Measurements from ENCODE around the gene SKA2.

GRCh38 chr17:59199398-59199797 is 44.4 kb upstream of the SKA2 start:
- no peak for TF ChIP-seq CTCF (IDR thresholded peaks at IDR 0.05 in 2 of 3, conservative IDR thresholded peaks at IDR 0.05 in 1 of 3; ENCODE audit: insufficient read depth in 2 of 3, low read depth in 1 of 3, low read length in 3 of 3)
- TF ChIP-seq GMEB1 (CRISPR knock-in tag; IDR thresholded peaks at IDR 0.05) = no peak
- no peak for TF ChIP-seq ZFP30 (CRISPR knock-in tag; IDR thresholded peaks at IDR 0.05; ENCODE audit: borderline replicate concordance)
- TF ChIP-seq EZH2 (IDR thresholded peaks at IDR 0.05; ENCODE audit: borderline replicate concordance, low read depth, low read length) = no peak
- TF ChIP-seq ETV5 (CRISPR knock-in tag; IDR thresholded peaks at IDR 0.05; ENCODE audit: low read depth) = no peak
- no peak for TF ChIP-seq ZFP36 (IDR thresholded peaks at IDR 0.05; ENCODE audit: low read depth, low read length, partially characterized antibody)
- TF ChIP-seq ZNF384 (IDR thresholded peaks at IDR 0.05; ENCODE audit: low read depth, low read length) = no peak
- TF ChIP-seq CBX3 (IDR thresholded peaks at IDR 0.05; ENCODE audit: borderline replicate concordance in 1 of 2, low read length in 2 of 2) = no peak
- TF ChIP-seq REST (IDR thresholded peaks at IDR 0.05; ENCODE audit: borderline replicate concordance) = no peak
- TF ChIP-seq REST (CRISPR knock-in tag; IDR thresholded peaks at IDR 0.05; ENCODE audit: low read depth) = no peak

Data from K562 (cell line).